Chondrocyte (in vitro differentiated cells): ENCODE measurements around the gene DTHD1. TPM values are rescaled to one million over a fixed set of nuclear protein-coding genes. Genes with fewer than 3 reads are reported as not detected.

Experiments
- DNase-seq: peaks from one replicate; pipeline ENCODE4 v3.0.0; 2021; ENCODE audit warnings: mixed read lengths, low spot score
- H3K27ac Mint-ChIP-seq: one replicate; pipeline ENCODE4 v1.8.0; 2021; ENCODE audit warnings: mild to moderate bottlenecking, moderate library complexity, mixed read lengths; ENCODE audit not compliant: unreplicated experiment
- H3K27me3 Mint-ChIP-seq: 2 replicates; pipeline ENCODE4 v1.8.0; 2021; ENCODE audit warnings: low read depth, mixed read lengths
- H3K36me3 Mint-ChIP-seq: 2 replicates; pipeline ENCODE4 v1.8.0; 2021; ENCODE audit warnings: low read depth, mixed read lengths
- H3K4me1 Mint-ChIP-seq: 2 replicates; pipeline ENCODE4 v1.8.0; 2021; ENCODE audit warnings: low read depth, mild to moderate bottlenecking, mixed read lengths
- H3K4me3 Mint-ChIP-seq: one replicate; pipeline ENCODE4 v1.8.0; 2021; ENCODE audit warnings: mild to moderate bottlenecking, moderate library complexity, mixed read lengths; ENCODE audit not compliant: unreplicated experiment
- H3K9me3 Mint-ChIP-seq: 2 replicates; pipeline ENCODE4 v1.8.0; 2021; ENCODE audit warnings: low read depth, mixed read lengths
- CTCF ChIP-seq: fragments of 200-600 bp; sonication (generic); IDR thresholded peaks from 2 replicates; pipeline ENCODE4 v1.5.0; 2021; ENCODE audit warnings: antibody characterized with exemption, mild to moderate bottlenecking, moderate library complexity
- total RNA-seq: library from RNA; stranded (reverse); gene quantifications from 3 replicates; pipeline ENCODE4 v1.2.1, GENCODE V29; 2021

The DTHD1 gene
- total RNA-seq, 1 donor from 2014 or later, result not detected

GRCh38 chr4:36332782-36333131 lies 51.3 kb downstream of the DTHD1 start:
- no peak overlapping the region for H3K4me3 Mint-ChIP-seq
- H3K36me3 Mint-ChIP-seq, result no peaks in the 10 kb centered on the region
- H3K9me3 Mint-ChIP-seq, result no peaks in the 10 kb centered on the region
- no peak for DNase-seq
- H3K4me1 Mint-ChIP-seq, result no peaks in the 10 kb centered on the region
- H3K27me3 Mint-ChIP-seq, result peaks cover 2% of the 10 kb centered on the region
- no peak for TF ChIP-seq CTCF
- H3K27ac Mint-ChIP-seq, result no peak overlapping the region

GRCh38 chr4:36333303-36333877 lies 52.0 kb downstream of the DTHD1 start:
- DNase-seq, result no peak
- Mint-ChIP-seq H3K4me1 (no peaks in the 10 kb centered on the region), H3K27ac (no peak overlapping the region), H3K36me3 (no peaks in the 10 kb centered on the region), H3K27me3 (peaks cover 2% of the 10 kb centered on the region), H3K4me3 (no peak overlapping the region), H3K9me3 (no peaks in the 10 kb centered on the region)
- no peak for TF ChIP-seq CTCF

- H3K4me1 Mint-ChIP-seq, result no peaks in the 10 kb centered on the region
- H3K27ac Mint-ChIP-seq, result no peak overlapping the region
- H3K4me3 Mint-ChIP-seq, result no peak overlapping the region
- H3K9me3 Mint-ChIP-seq, result no peaks in the 10 kb centered on the region
- H3K27me3 Mint-ChIP-seq, result peaks cover 2% of the 10 kb centered on the region
- no peaks in the 10 kb centered on the region for H3K36me3 Mint-ChIP-seq
- TF ChIP-seq CTCF, result no peak
- DNase-seq, result no peak
Observed at GRCh38 chr4:36337665-36338185, 56.3 kb downstream of the DTHD1 start.

- H3K9me3 Mint-ChIP-seq, result no peaks in the 10 kb centered on the region
- no peak overlapping the region for H3K4me3 Mint-ChIP-seq
- H3K27me3 Mint-ChIP-seq, result peaks cover 2% of the 10 kb centered on the region
- H3K36me3 Mint-ChIP-seq, result no peaks in the 10 kb centered on the region
- H3K27ac Mint-ChIP-seq, result no peak overlapping the region
- no peak for TF ChIP-seq CTCF
- no peaks in the 10 kb centered on the region for H3K4me1 Mint-ChIP-seq
- DNase-seq, result no peak
Observed at GRCh38 chr4:36338973-36339372, 57.6 kb downstream of the DTHD1 start.

GRCh38 chr4:36341936-36342335 lies 60.5 kb downstream of the DTHD1 start:
- no peaks in the 10 kb centered on the region for H3K27me3 Mint-ChIP-seq
- H3K4me1 Mint-ChIP-seq, result no peaks in the 10 kb centered on the region

More at GRCh38 chr4:36341936-36342335, 60.5 kb downstream of the DTHD1 start:
- no peak for TF ChIP-seq CTCF
- Mint-ChIP-seq H3K36me3 (no peaks in the 10 kb centered on the region), H3K9me3 (no peaks in the 10 kb centered on the region), H3K27ac (no peak overlapping the region), H3K4me3 (no peak overlapping the region)
- DNase-seq, result no peak
